H9 (cell line): Measurements from ENCODE around the gene TP53BP1. TPM values are rescaled to one million over a fixed set of nuclear protein-coding genes. Genes with fewer than 3 reads are reported as not detected.

ENCODE experiments used
- DNase-seq: peaks from one replicate; pipeline ENCODE4 v3.0.0-alpha.2; 2017
- H2AFZ ChIP-seq: one replicate; pipeline ENCODE4 v1.6.1; 2013; ENCODE audit warnings: mild to moderate bottlenecking, low read length, control low read depth, moderate library complexity
- H2AK5ac ChIP-seq: 2 replicates; pipeline ENCODE4 v1.6.1; 2013; ENCODE audit warnings: low read length, control low read depth, mixed read lengths; ENCODE audit not compliant: insufficient read length
- H2BK120ac ChIP-seq: one replicate; pipeline ENCODE4 v1.6.1; 2013; ENCODE audit warnings: low read depth, mild to moderate bottlenecking, low read length, control low read depth, inconsistent platforms; ENCODE audit not compliant: poor library complexity, severe bottlenecking
- H2BK12ac ChIP-seq: 2 replicates; pipeline ENCODE4 v1.6.1; 2013; ENCODE audit warnings: low read length, control low read depth, mixed read lengths, low read depth; ENCODE audit not compliant: insufficient read length
- H2BK15ac ChIP-seq: 2 replicates; pipeline ENCODE4 v1.6.1; 2013; ENCODE audit warnings: low read depth, low read length, control low read depth
- H2BK20ac ChIP-seq: one replicate; pipeline ENCODE4 v1.6.1; 2013; ENCODE audit warnings: low read depth, mild to moderate bottlenecking, low read length, control low read depth, inconsistent platforms; ENCODE audit not compliant: poor library complexity, severe bottlenecking
- H2BK5ac ChIP-seq: 2 replicates; pipeline ENCODE4 v1.6.1; 2013; ENCODE audit warnings: low read length, control low read depth, mixed read lengths; ENCODE audit not compliant: insufficient read length
- H3K14ac ChIP-seq: 2 replicates; pipeline ENCODE4 v1.6.1; 2013; ENCODE audit warnings: low read length, control low read depth; ENCODE audit not compliant: insufficient read depth
- H3K18ac ChIP-seq: 2 replicates; pipeline ENCODE4 v1.6.1; 2013; ENCODE audit warnings: low read depth, mild to moderate bottlenecking, mixed read lengths, low read length, control low read depth; ENCODE audit not compliant: insufficient read length
- H3K23ac ChIP-seq: 2 replicates; pipeline ENCODE4 v1.6.1; 2013; ENCODE audit warnings: low read length, control low read depth, mixed read lengths, low read depth; ENCODE audit not compliant: insufficient read length
- H3K23me2 ChIP-seq: 2 replicates; pipeline ENCODE4 v1.6.1; 2013; ENCODE audit warnings: low read depth, mild to moderate bottlenecking, mixed read lengths, low read length, control low read depth; ENCODE audit not compliant: insufficient read length, poor library complexity, severe bottlenecking
- H3K27ac ChIP-seq: 2 replicates; pipeline ENCODE4 v1.5.1; 2013; ENCODE audit warnings: low read length, control low read depth, mixed read lengths, low read depth; ENCODE audit not compliant: insufficient read length
- H3K27me3 ChIP-seq: 2 replicates; pipeline ENCODE4 v1.6.1; 2013; ENCODE audit warnings: low read length, control low read depth, inconsistent platforms; ENCODE audit not compliant: insufficient read depth
- H3K4ac ChIP-seq: 2 replicates; pipeline ENCODE4 v1.6.1; 2013; ENCODE audit warnings: low read depth, mild to moderate bottlenecking, control low read depth, inconsistent platforms, low read length, moderate library complexity
- H3K4me1 ChIP-seq: 2 replicates; pipeline ENCODE4 v1.6.1; 2013; ENCODE audit warnings: low read length, control low read depth, inconsistent platforms; ENCODE audit not compliant: insufficient read depth
- H3K4me2 ChIP-seq: 2 replicates; pipeline ENCODE4 v1.6.1; 2013; ENCODE audit warnings: low read length, control low read depth, mixed read lengths; ENCODE audit not compliant: insufficient read length, insufficient read depth
- H3K56ac ChIP-seq: 2 replicates; pipeline ENCODE4 v1.6.1; 2013; ENCODE audit warnings: low read depth, mild to moderate bottlenecking, mixed read lengths, low read length, control low read depth; ENCODE audit not compliant: insufficient read length
- H3K79me1 ChIP-seq: 2 replicates; pipeline ENCODE4 v1.6.1; 2013; ENCODE audit warnings: low read depth, mild to moderate bottlenecking, moderate library complexity, low read length, control low read depth, inconsistent platforms; ENCODE audit not compliant: insufficient read depth, poor library complexity, severe bottlenecking
- H3K79me2 ChIP-seq: 2 replicates; pipeline ENCODE4 v1.6.1; 2013; ENCODE audit warnings: low read length, control low read depth, inconsistent platforms; ENCODE audit not compliant: insufficient read depth
- H3K9ac ChIP-seq: 2 replicates; pipeline ENCODE4 v1.6.1; 2013; ENCODE audit warnings: low read length, control low read depth, mixed read lengths; ENCODE audit not compliant: insufficient read length; ENCODE audit errors: extremely low read depth
- H3K9me3 ChIP-seq: one replicate; pipeline ENCODE4 v1.6.1; 2013; ENCODE audit warnings: low read depth, low read length, inconsistent platforms; ENCODE audit not compliant: control insufficient read depth
- H3T11ph ChIP-seq: one replicate; pipeline ENCODE4 v1.6.1; 2013; ENCODE audit warnings: mild to moderate bottlenecking, low read length, control low read depth, inconsistent platforms
- H4K20me1 ChIP-seq: one replicate; pipeline ENCODE4 v1.6.1; 2013; ENCODE audit not compliant: control insufficient read depth, insufficient read length, insufficient read depth
- H4K5ac ChIP-seq: 2 replicates; pipeline ENCODE4 v1.6.1; 2013; ENCODE audit warnings: low read depth, mild to moderate bottlenecking, mixed read lengths, low read length, control low read depth; ENCODE audit not compliant: insufficient read length
- H4K8ac ChIP-seq: replicated peaks from 2 replicates; pipeline ENCODE4 v1.6.1; 2013; ENCODE audit warnings: low read length, control low read depth, mixed read lengths, low read depth; ENCODE audit not compliant: insufficient read length
- H4K91ac ChIP-seq: 2 replicates; pipeline ENCODE4 v1.6.1; 2013; ENCODE audit warnings: low read depth, mild to moderate bottlenecking, moderate library complexity, mixed read lengths, low read length, control low read depth; ENCODE audit not compliant: insufficient read length
- H3K27ac Mint-ChIP-seq, 3 experiments: 2 replicates in 2 of 3; 3 replicates in 1 of 3; pipeline ENCODE4 v1.8.0; 2020 to 2021; ENCODE audit warnings: mixed read lengths in 3 of 3, mild to moderate bottlenecking in 1 of 3, moderate library complexity in 1 of 3
- H3K27me3 Mint-ChIP-seq: 2 replicates; pipeline ENCODE4 v1.8.0; 2021; ENCODE audit warnings: low read depth, mild to moderate bottlenecking, moderate library complexity, mixed read lengths
- H3K36me3 Mint-ChIP-seq, 3 experiments: 2 replicates in 2 of 3; 3 replicates in 1 of 3; pipeline ENCODE4 v1.8.0; 2020 to 2021; ENCODE audit warnings: low read depth in 3 of 3, mixed read lengths in 3 of 3; ENCODE audit not compliant: insufficient read depth in 1 of 3
- H3K4me1 Mint-ChIP-seq, 2 experiments: 2 replicates each; pipeline ENCODE4 v1.8.0; 2020; ENCODE audit warnings: mixed read lengths in 2 of 2
- H3K4me3 Mint-ChIP-seq, 2 experiments: 2 replicates in 1 of 2; 3 replicates in 1 of 2; pipeline ENCODE4 v1.8.0; 2020 to 2021; ENCODE audit warnings: mild to moderate bottlenecking in 2 of 2, mixed read lengths in 2 of 2, moderate library complexity in 1 of 2
- H3K9me3 Mint-ChIP-seq, 2 experiments: 2 replicates in 1 of 2; 3 replicates in 1 of 2; pipeline ENCODE4 v1.8.0; 2020; ENCODE audit warnings: mild to moderate bottlenecking in 2 of 2, mixed read lengths in 2 of 2, moderate library complexity in 1 of 2
- CTCF ChIP-seq: fragments of 200-600 bp; sonication (generic); conservative IDR thresholded peaks from 3 replicates; pipeline ENCODE4 v1.8.0; 2021; ENCODE audit warnings: antibody characterized with exemption, mild to moderate bottlenecking
- WGBS: extraction: QIAGEN DNeasy Blood & Tissue Kit; methylation state at CpG from one replicate; pipeline ENCODE4 v1.1.7; 2013; ENCODE audit warnings: missing lambda C conversion rate, low lambda C conversion rate, mixed read lengths; ENCODE audit not compliant: insufficient read length; ENCODE audit errors: extremely low coverage; 5-methylcytosine and 5-hydroxymethylcytosine counted together
- total RNA-seq: library from RNA; stranded (reverse); gene quantifications from 2 replicates; pipeline ENCODE4 v1.2.1, GENCODE V29; 2021

The TP53BP1 gene
- total RNA-seq, 1 experiment from 2014 or later: 81.5 TPM

GRCh38 chr15:43519196-43519595 lies 26.2 kb upstream of the TP53BP1 start:
- H3K4me1 ChIP-seq: peaks cover 3% of the 10 kb centered on the region; the same call in 1 of the 2 replicates
- no peak overlapping the region for H2BK12ac ChIP-seq
- no peak overlapping the region for H3K27ac ChIP-seq
- Mint-ChIP-seq H3K27me3 (peaks cover 90% of the 10 kb centered on the region), H3K4me3 (peak overlapping the region; percentile 78 to 91), H3K36me3 (peaks cover 0 to 4% (median 2%) of the 10 kb centered on the region in 3 experiments; a peak in 3 of 7 replicates), H3K27ac (0 out of 7 replicates have a peak overlapping the region, but pooled peaks of 1 of the 3 experiments have one; percentile 6), H3K9me3 (no peaks in the 10 kb centered on the region; a peak in 1 of 5 replicates), H3K4me1 (peaks cover 37 to 50% of the 10 kb centered on the region in 2 experiments)
- H3K79me2 ChIP-seq: no peaks in the 10 kb centered on the region
- no peak overlapping the region for H2BK20ac ChIP-seq
- H3K18ac ChIP-seq: no peak overlapping the region
- no peak overlapping the region for H4K91ac ChIP-seq
- H3K23me2 ChIP-seq: peaks cover 17% of the 10 kb centered on the region
- H4K20me1 ChIP-seq: no peaks in the 10 kb centered on the region
- no peak overlapping the region for H3K56ac ChIP-seq
- H3K14ac ChIP-seq: no peak overlapping the region
- no peaks in the 10 kb centered on the region for H3K79me1 ChIP-seq
- H3K23ac ChIP-seq: no peak overlapping the region
- H3K27me3 ChIP-seq: peaks cover 11% of the 10 kb centered on the region; the same call in 1 of the 2 replicates
- H2AK5ac ChIP-seq: no peak overlapping the region
- no peak overlapping the region for H4K5ac ChIP-seq
- H3K4me2 ChIP-seq: peak overlapping the region; percentile 74
- H3T11ph ChIP-seq: no peak overlapping the region
- no peak overlapping the region for H3K9ac ChIP-seq
- no peak for DNase-seq
- no peak overlapping the region for H4K8ac ChIP-seq
- TF ChIP-seq CTCF: no peak
- H2BK15ac ChIP-seq: no peak overlapping the region
- no CpG with 5 or more reads among the region's 2 CpGs for WGBS
- no peak overlapping the region for H2AFZ ChIP-seq
- no peak overlapping the region for H3K4ac ChIP-seq
- H2BK120ac ChIP-seq: no peak overlapping the region
- H2BK5ac ChIP-seq: no peak overlapping the region
- H3K9me3 ChIP-seq: no peaks in the 10 kb centered on the region
